ENCODE results near the gene CYFIP1. TPM values are rescaled to one million over a fixed set of nuclear protein-coding genes. Genes with fewer than 3 reads are reported as not detected.

The CYFIP1 gene
- total RNA-seq, 1 donor from 2014 or later = 143 TPM

DNA sequence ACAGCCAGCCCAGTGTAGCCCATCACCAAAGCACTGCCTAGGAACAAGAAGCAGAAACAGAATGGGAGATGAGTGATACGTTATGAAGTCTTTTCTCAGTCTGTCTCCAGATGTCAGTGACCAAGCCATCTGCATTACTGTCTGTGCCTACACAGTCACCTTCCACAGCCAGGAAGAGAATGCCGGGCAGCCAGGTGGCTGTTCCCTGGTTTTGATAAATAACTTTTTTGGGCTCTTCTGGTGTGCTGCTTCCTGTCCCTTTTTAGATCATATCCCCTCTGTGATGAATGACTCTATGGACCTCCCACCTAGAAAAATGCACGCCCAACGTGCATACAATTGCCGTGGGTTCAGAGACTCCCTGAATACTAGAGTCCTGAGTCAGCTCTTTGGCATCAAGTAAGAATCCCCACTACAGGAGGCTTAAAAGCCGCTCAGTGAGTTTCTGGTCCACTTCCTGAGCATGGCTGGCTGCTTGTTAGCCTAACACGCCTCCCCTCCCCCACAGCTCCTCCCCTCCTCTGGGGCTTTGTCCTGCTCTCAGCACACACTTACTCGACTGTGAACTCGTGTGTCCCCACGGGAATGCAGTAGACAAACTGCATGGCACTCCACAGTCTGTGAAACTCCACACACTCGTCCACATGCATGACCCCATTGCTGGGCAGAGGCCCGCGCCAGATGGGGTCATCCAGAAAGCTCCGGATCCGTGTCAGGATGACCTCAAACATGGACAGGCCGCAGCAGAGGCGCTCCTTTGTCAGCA lies 107.0 kb downstream of the CYFIP1 start:
- Mint-ChIP-seq H3K4me3 (ENCODE audit: unreplicated experiment) (peak overlapping the region; percentile 77), H3K36me3 (ENCODE audit: unreplicated experiment) (peaks cover 7% of the 10 kb centered on the region), H3K27me3 (ENCODE audit: unreplicated experiment) (peaks cover 9% of the 10 kb centered on the region), H3K4me1 (ENCODE audit: low read depth, unreplicated experiment) (peaks cover 32% of the 10 kb centered on the region), H3K27ac (ENCODE audit: unreplicated experiment) (peak overlapping the region; percentile 95), H3K9me3 (ENCODE audit: unreplicated experiment) (peaks cover 18% of the 10 kb centered on the region)
- DNase-seq = peak; percentile 88
- TF ChIP-seq, protein P1, sequence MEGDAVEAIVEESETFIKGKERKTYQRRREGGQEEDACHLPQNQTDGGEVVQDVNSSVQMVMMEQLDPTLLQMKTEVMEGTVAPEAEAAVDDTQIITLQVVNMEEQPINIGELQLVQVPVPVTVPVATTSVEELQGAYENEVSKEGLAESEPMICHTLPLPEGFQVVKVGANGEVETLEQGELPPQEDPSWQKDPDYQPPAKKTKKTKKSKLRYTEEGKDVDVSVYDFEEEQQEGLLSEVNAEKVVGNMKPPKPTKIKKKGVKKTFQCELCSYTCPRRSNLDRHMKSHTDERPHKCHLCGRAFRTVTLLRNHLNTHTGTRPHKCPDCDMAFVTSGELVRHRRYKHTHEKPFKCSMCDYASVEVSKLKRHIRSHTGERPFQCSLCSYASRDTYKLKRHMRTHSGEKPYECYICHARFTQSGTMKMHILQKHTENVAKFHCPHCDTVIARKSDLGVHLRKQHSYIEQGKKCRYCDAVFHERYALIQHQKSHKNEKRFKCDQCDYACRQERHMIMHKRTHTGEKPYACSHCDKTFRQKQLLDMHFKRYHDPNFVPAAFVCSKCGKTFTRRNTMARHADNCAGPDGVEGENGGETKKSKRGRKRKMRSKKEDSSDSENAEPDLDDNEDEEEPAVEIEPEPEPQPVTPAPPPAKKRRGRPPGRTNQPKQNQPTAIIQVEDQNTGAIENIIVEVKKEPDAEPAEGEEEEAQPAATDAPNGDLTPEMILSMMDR (IDR thresholded peaks at IDR 0.05; ENCODE audit: partially characterized antibody, unreplicated experiment) = no peak

DNA sequence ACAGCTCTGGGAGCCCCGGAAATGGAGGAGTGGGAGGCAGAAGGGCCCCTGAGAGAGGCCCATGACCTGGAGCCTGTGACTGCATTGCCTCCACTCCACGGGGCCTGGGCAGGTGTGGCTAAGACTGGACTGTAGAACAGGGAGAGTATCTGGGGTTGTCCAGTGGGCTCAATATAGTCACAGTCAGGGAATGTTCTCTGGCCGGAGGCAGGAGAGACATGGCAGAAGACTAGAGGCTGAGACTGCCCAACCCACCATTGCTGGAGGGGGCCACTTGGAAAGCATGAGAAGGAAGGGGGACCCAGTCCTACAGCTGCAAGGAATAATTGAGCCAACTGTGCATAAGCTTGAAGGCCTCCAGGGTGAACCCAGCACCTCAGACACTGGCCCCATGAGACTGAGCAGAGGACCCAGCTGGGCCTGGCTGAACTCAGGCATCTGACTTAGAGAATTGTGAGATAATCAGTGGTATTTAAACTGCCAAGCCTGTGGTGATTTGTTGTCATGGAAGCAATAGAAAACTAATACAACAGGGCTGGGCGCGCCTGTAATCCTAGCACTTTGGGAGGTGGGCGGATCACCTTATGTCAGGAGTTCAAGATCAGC lies 108.6 kb downstream of the CYFIP1 start:
- Mint-ChIP-seq H3K27ac (ENCODE audit: unreplicated experiment) (peak overlapping the region; percentile 95), H3K27me3 (ENCODE audit: unreplicated experiment) (peaks cover 8% of the 10 kb centered on the region), H3K9me3 (ENCODE audit: unreplicated experiment) (peaks cover 17% of the 10 kb centered on the region), H3K4me1 (ENCODE audit: low read depth, unreplicated experiment) (peaks cover 28% of the 10 kb centered on the region), H3K4me3 (ENCODE audit: unreplicated experiment) (no peak overlapping the region), H3K36me3 (ENCODE audit: unreplicated experiment) (peaks cover 7% of the 10 kb centered on the region)
- TF ChIP-seq, protein P1 (IDR thresholded peaks at IDR 0.05; ENCODE audit: partially characterized antibody, unreplicated experiment) = no peak
- no peak for DNase-seq

DNA sequence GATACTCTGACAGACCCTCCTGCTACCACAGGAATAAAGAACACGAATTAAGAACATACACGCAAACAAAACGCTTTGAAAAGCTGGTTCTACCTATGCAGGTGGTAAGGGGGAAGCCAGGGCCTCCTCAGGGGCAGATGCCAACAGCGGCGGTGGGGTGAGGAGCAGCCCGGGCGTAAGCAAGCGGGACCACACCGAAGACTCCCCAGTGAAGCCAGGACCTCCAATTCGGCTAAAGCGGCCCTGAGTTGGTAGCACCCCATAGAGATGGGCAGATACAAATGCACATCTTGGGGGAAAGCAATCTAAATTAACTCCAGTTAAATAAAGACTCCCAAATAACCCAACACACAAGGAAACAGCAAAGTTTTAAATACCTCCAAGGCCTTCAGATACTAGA lies 109.3 kb downstream of the CYFIP1 start:
- DNase-seq = no peak
- peaks cover 28% of the 10 kb centered on the region for H3K4me1 Mint-ChIP-seq (ENCODE audit: low read depth, unreplicated experiment)
- no peak overlapping the region for H3K4me3 Mint-ChIP-seq (ENCODE audit: unreplicated experiment)
- H3K27me3 Mint-ChIP-seq (ENCODE audit: unreplicated experiment) = peaks cover 4% of the 10 kb centered on the region
- H3K27ac Mint-ChIP-seq (ENCODE audit: unreplicated experiment) = peak overlapping the region; percentile 12
- peaks cover 7% of the 10 kb centered on the region for H3K36me3 Mint-ChIP-seq (ENCODE audit: unreplicated experiment)
- TF ChIP-seq, protein P1 (IDR thresholded peaks at IDR 0.05; ENCODE audit: partially characterized antibody, unreplicated experiment) = no peak
- peaks cover 11% of the 10 kb centered on the region for H3K9me3 Mint-ChIP-seq (ENCODE audit: unreplicated experiment)

DNA sequence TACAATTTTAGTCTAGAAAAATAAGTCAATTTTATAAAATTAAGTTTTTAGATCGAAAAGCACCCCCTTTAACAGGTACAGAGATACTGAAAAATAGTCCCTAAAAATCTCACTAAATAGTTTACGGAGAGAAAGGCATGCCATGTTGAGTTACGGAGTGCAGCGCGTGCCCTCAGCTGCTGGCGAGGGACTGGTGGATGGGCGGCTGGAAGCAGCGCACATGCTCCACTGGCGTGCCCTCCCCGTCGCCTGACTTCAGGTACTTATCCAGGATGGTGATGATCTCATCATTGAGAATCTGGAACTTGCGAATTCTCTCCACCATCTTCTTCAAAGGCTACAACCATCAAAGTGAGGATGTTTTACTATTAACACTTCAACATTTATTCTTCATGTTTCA lies 110.3 kb downstream of the CYFIP1 start:
- Mint-ChIP-seq H3K9me3 (ENCODE audit: unreplicated experiment) (peaks cover 7% of the 10 kb centered on the region), H3K36me3 (ENCODE audit: unreplicated experiment) (peaks cover 5% of the 10 kb centered on the region), H3K4me1 (ENCODE audit: low read depth, unreplicated experiment) (peaks cover 22% of the 10 kb centered on the region), H3K27me3 (ENCODE audit: unreplicated experiment) (peaks cover 4% of the 10 kb centered on the region), H3K27ac (ENCODE audit: unreplicated experiment) (no peak overlapping the region), H3K4me3 (ENCODE audit: unreplicated experiment) (no peak overlapping the region)
- no peak for DNase-seq
- TF ChIP-seq, protein P1 (IDR thresholded peaks at IDR 0.05; ENCODE audit: partially characterized antibody, unreplicated experiment) = no peak

DNA sequence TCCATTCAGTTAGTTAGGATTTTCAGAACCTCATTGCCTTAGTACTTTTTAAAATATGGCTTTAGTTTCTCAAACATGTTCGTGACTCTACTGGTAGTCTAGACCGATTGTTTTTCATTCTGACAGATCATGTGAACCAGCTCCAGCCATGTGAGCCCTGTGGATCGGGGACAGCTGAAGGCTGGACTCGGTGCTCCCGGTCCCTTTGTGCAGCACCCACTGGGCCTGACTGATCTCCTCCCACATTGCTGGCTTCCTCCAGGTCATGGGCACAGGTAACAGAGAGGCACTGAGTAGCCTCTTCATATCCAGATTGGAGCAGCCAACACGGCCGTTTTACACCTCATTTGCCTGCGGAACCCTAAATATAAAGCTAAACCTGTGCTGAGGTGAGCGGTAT lies 111.2 kb downstream of the CYFIP1 start:
- Mint-ChIP-seq H3K27ac (ENCODE audit: unreplicated experiment) (no peak overlapping the region), H3K36me3 (ENCODE audit: unreplicated experiment) (peaks cover 4% of the 10 kb centered on the region), H3K27me3 (ENCODE audit: unreplicated experiment) (peaks cover 4% of the 10 kb centered on the region), H3K4me3 (ENCODE audit: unreplicated experiment) (no peak overlapping the region), H3K4me1 (ENCODE audit: low read depth, unreplicated experiment) (peaks cover 16% of the 10 kb centered on the region), H3K9me3 (ENCODE audit: unreplicated experiment) (peaks cover 8% of the 10 kb centered on the region)
- DNase-seq = no peak
- TF ChIP-seq, protein P1 (IDR thresholded peaks at IDR 0.05; ENCODE audit: partially characterized antibody, unreplicated experiment) = no peak
